ENCODE measurements around the gene LPCAT4. TPM values are rescaled to one million over a fixed set of nuclear protein-coding genes. Genes with fewer than 3 reads are reported as not detected.
A peak's percentile ranks its signal among the peaks of the same experiment; 100 is the strongest.
"Not testable (repeated sequence)": the region's sequence is repeated elsewhere in the genome, so short reads cannot be mapped to it uniquely, and the experiment has no call there.

LPCAT4 gene
- total RNA-seq, 6 donors from 2014 or later, result 16.3 to 39.0 (median 23.9) TPM

- DNase-seq, result peak in 1 of 2 donors; percentile 44
- peaks cover 0 to 27% (median 16%) of the 10 kb centered on the region in 4 donors for H3K36me3 ChIP-seq
- TF ChIP-seq POLR2AphosphoS5 (IDR thresholded peaks at IDR 0.05) (no peak), CTCF (IDR thresholded peaks at IDR 0.05) (no peak)
Observed at GRCh38 chr15:34354286-34354685, 12.7 kb downstream of the LPCAT4 start.

GRCh38 chr15:34353627-34354026, 13.4 kb downstream of the LPCAT4 start:
- no peaks in the 10 kb centered on the region for H3K27me3 ChIP-seq
- no peaks in the 10 kb centered on the region for H3K9me3 ChIP-seq
- 63 to 79% methylated on average over 1 to 2 of the region's 2 CpGs for WGBS, 2 donors
- TF ChIP-seq POLR2AphosphoS5 (IDR thresholded peaks at IDR 0.05), result no peak
- H3K36me3 ChIP-seq, result peaks cover 0 to 23% (median 16%) of the 10 kb centered on the region in 4 donors
- no peak for DNase-seq
- H3K4me3 ChIP-seq, result no peak overlapping the region
- H3K27ac ChIP-seq, result no peak overlapping the region
- no peak for ATAC-seq (ENCODE audit: low FRiP score in 2 of 2)
- no peaks in the 10 kb centered on the region for H3K4me1 ChIP-seq

More at GRCh38 chr15:34354286-34354685, 12.7 kb downstream of the LPCAT4 start:
- Histone ChIP-seq H3K27me3 (no peaks in the 10 kb centered on the region), H3K4me1 (no peaks in the 10 kb centered on the region), H3K9me3 (no peaks in the 10 kb centered on the region), H3K27ac (no peak overlapping the region), H3K4me3 (no peak overlapping the region)
- no peak for ATAC-seq (ENCODE audit: low FRiP score in 2 of 2)
- WGBS, 2 donors, result 93 to 96% methylated on average over 7 of the region's 7 CpGs

GRCh38 chr15:34352996-34353395, 14.0 kb downstream of the LPCAT4 start:
- not testable (repeated sequence) for H3K9me3 ChIP-seq; DNase-seq; ATAC-seq (ENCODE audit: low FRiP score in 2 of 2); H3K4me1 ChIP-seq; H3K27ac ChIP-seq; H3K27me3 ChIP-seq; H3K4me3 ChIP-seq
- 98% methylated on average over 11 to 12 of the region's 12 CpGs for WGBS, 2 donors
- peaks cover 0 to 23% (median 16%) of the 10 kb centered on the region in 4 donors for H3K36me3 ChIP-seq

- no peak for ATAC-seq (ENCODE audit: low FRiP score in 2 of 2)
- no peaks in the 10 kb centered on the region for H3K4me1 ChIP-seq
- DNase-seq, result no peak
- WGBS, 2 donors, result 71 to 87% methylated on average over 4 of the region's 4 CpGs
- H3K9me3 ChIP-seq, result no peaks in the 10 kb centered on the region
- no peak overlapping the region for H3K4me3 ChIP-seq
- no peak for TF ChIP-seq CTCF (IDR thresholded peaks at IDR 0.05)
- TF ChIP-seq POLR2AphosphoS5 (IDR thresholded peaks at IDR 0.05), result no peak
- TF ChIP-seq POLR2A (IDR thresholded peaks at IDR 0.05), result no peak
- no peak for TF ChIP-seq EP300 (IDR thresholded peaks at IDR 0.05)
- H3K27ac ChIP-seq, result no peak overlapping the region
- no peaks in the 10 kb centered on the region for H3K27me3 ChIP-seq
- H3K36me3 ChIP-seq, result no peaks in the 10 kb centered on the region
Observed at GRCh38 chr15:34349769-34350168, 17.2 kb downstream of the LPCAT4 start.

GRCh38 chr15:34348735-34349300, 18.2 kb downstream of the LPCAT4 start:
- H3K4me1 ChIP-seq, result no peaks in the 10 kb centered on the region
- no peak overlapping the region for H3K27ac ChIP-seq
- no peaks in the 10 kb centered on the region for H3K9me3 ChIP-seq
- DNase-seq, result no peak
- H3K36me3 ChIP-seq, result no peaks in the 10 kb centered on the region
- ATAC-seq (ENCODE audit: low FRiP score in 2 of 2), result no peak
- WGBS, 2 donors, result 60 to 73% methylated on average over 1 of the region's 1 CpG
- no peak for TF ChIP-seq EP300 (IDR thresholded peaks at IDR 0.05)
- H3K4me3 ChIP-seq, result no peak overlapping the region
- H3K27me3 ChIP-seq, result no peaks in the 10 kb centered on the region

- DNase-seq, result no peak
- H3K27ac ChIP-seq, result no peak overlapping the region
- WGBS, 2 donors, result 82 to 86% methylated on average over 13 of the region's 13 CpGs
- H3K4me1 ChIP-seq, result peaks cover 0 to 4% (median 1%) of the 10 kb centered on the region in 4 donors
- no peak overlapping the region for H3K4me3 ChIP-seq
- no peaks in the 10 kb centered on the region for H3K27me3 ChIP-seq
- TF ChIP-seq EP300 (IDR thresholded peaks at IDR 0.05) (no peak), CTCF (IDR thresholded peaks at IDR 0.05) (no peak), POLR2AphosphoS5 (IDR thresholded peaks at IDR 0.05) (no peak), POLR2A (IDR thresholded peaks at IDR 0.05) (no peak)
- no peaks in the 10 kb centered on the region for H3K36me3 ChIP-seq
- H3K9me3 ChIP-seq, result no peaks in the 10 kb centered on the region
- ATAC-seq (ENCODE audit: low FRiP score in 2 of 2), result no peak
Observed at GRCh38 chr15:34347951-34348638, 18.9 kb downstream of the LPCAT4 start.

Data from upper lobe of left lung (tissue), 6 donors.